Lung (tissue), 12 donors: ENCODE results near the gene LAMA3. TPM values are rescaled to one million over a fixed set of nuclear protein-coding genes. Genes with fewer than 3 reads are reported as not detected.

Experiments used
- ATAC-seq: fragments of 200-7000 bp; cut with Tn5 transposase; one replicate; pipeline ENCODE4 v1.9.1; 2020; ENCODE audit warnings: moderate number of reproducible peaks; ENCODE audit not compliant: insufficient read depth, low FRiP score
- DNase-seq, 3 donors: peaks; one replicate each; pipeline ENCODE4 v3.0.0-alpha.2; 2013 to 2017
- H3K27ac ChIP-seq, 2 donors: one replicate each; pipeline ENCODE4 v1.5.1; 2013; ENCODE audit warnings: mild to moderate bottlenecking in 2 of 2, moderate library complexity in 2 of 2, control low read depth in 1 of 2, inconsistent platforms in 1 of 2, low read depth in 1 of 2, low read length in 1 of 2
- H3K27me3 ChIP-seq, 3 donors: one replicate each; pipeline ENCODE4 v1.5.1; 2013; ENCODE audit warnings: low read length in 2 of 3; ENCODE audit not compliant: control insufficient read depth in 3 of 3, insufficient read depth in 3 of 3
- H3K36me3 ChIP-seq, 4 donors: one replicate each; pipeline ENCODE4 v1.5.1; 2013; ENCODE audit warnings: low read length in 4 of 4, mild to moderate bottlenecking in 1 of 4, moderate library complexity in 1 of 4; ENCODE audit not compliant: control insufficient read depth in 4 of 4, insufficient read depth in 4 of 4
- H3K4me1 ChIP-seq, 5 donors: one replicate each; pipeline ENCODE4 v1.5.1; 2013; ENCODE audit warnings: low read length in 5 of 5, mild to moderate bottlenecking in 2 of 5, moderate library complexity in 1 of 5; ENCODE audit not compliant: control insufficient read depth in 5 of 5, insufficient read depth in 5 of 5
- H3K4me3 ChIP-seq: one replicate; pipeline ENCODE4 v1.5.1; 2013; ENCODE audit warnings: mild to moderate bottlenecking, control low read depth, moderate library complexity
- H3K9ac ChIP-seq, 2 donors: one replicate each; pipeline ENCODE4 v1.5.1; 2013; ENCODE audit warnings: low read length in 2 of 2, control low read depth in 1 of 2; ENCODE audit not compliant: insufficient read depth in 1 of 2
- H3K9me3 ChIP-seq, 4 donors: one replicate each; pipeline ENCODE4 v1.5.1; 2013; ENCODE audit warnings: low read length in 3 of 4, mild to moderate bottlenecking in 1 of 4, moderate library complexity in 1 of 4; ENCODE audit not compliant: control insufficient read depth in 4 of 4, insufficient read depth in 3 of 4
- WGBS, 2 donors: extraction: QIAGEN DNeasy Blood & Tissue Kit; methylation state at CpG; one replicate each; pipeline ENCODE4 v1.1.7; 2013; 5-methylcytosine and 5-hydroxymethylcytosine counted together
- polyA plus RNA-seq, 2 donors: library from polyadenylated mRNA; stranded (reverse); fragments of 200-250 nt; gene quantifications; one replicate each; pipeline ENCODE4 v1.2.1, GENCODE V29; 2013
- total RNA-seq, 2 donors: library from RNA; depleted of rRNA in 1 of 2; stranded (reverse); fragments of >200 nt in 1 of 2; gene quantifications; one replicate each; pipeline ENCODE4 v1.2.1, GENCODE V29; 2014 to 2021
- TF ChIP-seq, protein P1 (sequence below): IDR thresholded peaks from 2 replicates; pipeline ENCODE4 v1.5.1; 2012; ENCODE audit warnings: mild to moderate bottlenecking; ENCODE audit errors: control extremely low read depth, extremely low read depth
- donor health status: control.
- donor health status: control.
- donor health status: Bipolar disorder and iron deficiency.
- donor health status: healthy.
- donor health status: DM: yes; HTN: yes; CAD: no.

The LAMA3 gene
- total and polyA plus RNA-seq, 4 donors: 14.1 to 110 (median 51.9) TPM

GRCh38 chr18:23963443-23964165, 274.4 kb downstream of the LAMA3 start:
- Histone ChIP-seq H3K4me3 (no peak overlapping the region), H3K9me3 (no peaks in the 10 kb centered on the region), H3K36me3 (no peaks in the 10 kb centered on the region), H3K27me3 (no peaks in the 10 kb centered on the region), H3K9ac (no peak overlapping the region), H3K27ac (no peak overlapping the region), H3K4me1 (peaks cover 0 to 8% (median 0%) of the 10 kb centered on the region in 5 donors)
- no peak for DNase-seq
- ATAC-seq: no peak
- TF ChIP-seq, protein P1, sequence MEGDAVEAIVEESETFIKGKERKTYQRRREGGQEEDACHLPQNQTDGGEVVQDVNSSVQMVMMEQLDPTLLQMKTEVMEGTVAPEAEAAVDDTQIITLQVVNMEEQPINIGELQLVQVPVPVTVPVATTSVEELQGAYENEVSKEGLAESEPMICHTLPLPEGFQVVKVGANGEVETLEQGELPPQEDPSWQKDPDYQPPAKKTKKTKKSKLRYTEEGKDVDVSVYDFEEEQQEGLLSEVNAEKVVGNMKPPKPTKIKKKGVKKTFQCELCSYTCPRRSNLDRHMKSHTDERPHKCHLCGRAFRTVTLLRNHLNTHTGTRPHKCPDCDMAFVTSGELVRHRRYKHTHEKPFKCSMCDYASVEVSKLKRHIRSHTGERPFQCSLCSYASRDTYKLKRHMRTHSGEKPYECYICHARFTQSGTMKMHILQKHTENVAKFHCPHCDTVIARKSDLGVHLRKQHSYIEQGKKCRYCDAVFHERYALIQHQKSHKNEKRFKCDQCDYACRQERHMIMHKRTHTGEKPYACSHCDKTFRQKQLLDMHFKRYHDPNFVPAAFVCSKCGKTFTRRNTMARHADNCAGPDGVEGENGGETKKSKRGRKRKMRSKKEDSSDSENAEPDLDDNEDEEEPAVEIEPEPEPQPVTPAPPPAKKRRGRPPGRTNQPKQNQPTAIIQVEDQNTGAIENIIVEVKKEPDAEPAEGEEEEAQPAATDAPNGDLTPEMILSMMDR: no peak
- 82 to 88% methylated on average over 3 of the region's 3 CpGs for WGBS, 2 donors

- DNase-seq (no peak), ATAC-seq (no peak)
- Histone ChIP-seq H3K27ac (no peak overlapping the region), H3K27me3 (no peaks in the 10 kb centered on the region), H3K9me3 (no peaks in the 10 kb centered on the region), H3K36me3 (no peaks in the 10 kb centered on the region), H3K4me1 (peaks cover 0 to 3% (median 0%) of the 10 kb centered on the region in 5 donors), H3K4me3 (no peak overlapping the region), H3K9ac (no peak overlapping the region)
- TF ChIP-seq, protein P1: no peak
- 86 to 93% methylated on average over 11 of the region's 11 CpGs for WGBS, 2 donors
These were observed 275.3 kb downstream of the LAMA3 start for GRCh38 chr18:23964282-23965238.

DNA sequence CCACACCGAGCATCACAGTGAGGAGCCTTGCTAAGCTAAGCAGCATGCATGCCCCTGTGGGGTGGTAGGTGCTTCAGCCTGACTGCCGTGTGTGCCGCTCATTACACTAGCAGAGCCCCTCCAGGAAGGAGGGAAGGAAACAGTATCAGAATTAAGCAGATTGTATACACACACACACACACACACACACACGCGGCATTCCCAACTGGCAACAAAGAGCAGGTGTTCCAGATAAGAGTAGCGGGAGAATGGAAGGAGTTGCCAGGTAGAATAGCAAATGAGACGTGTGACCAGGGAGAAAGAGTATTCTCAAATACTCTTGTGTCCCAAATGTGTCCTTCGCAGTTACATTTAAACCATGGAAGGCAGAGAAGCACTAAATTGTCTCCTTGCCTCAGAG, 277.7 kb downstream of the LAMA3 start:
- no peak overlapping the region for H3K27ac ChIP-seq
- no peaks in the 10 kb centered on the region for H3K9me3 ChIP-seq
- H3K4me1 ChIP-seq: peaks cover 0 to 3% (median 0%) of the 10 kb centered on the region in 5 donors
- DNase-seq (no peak), ATAC-seq (no peak)
- H3K9ac ChIP-seq: no peak overlapping the region
- 79 to 85% methylated on average over 8 of the region's 8 CpGs for WGBS, 2 donors
- H3K4me3 ChIP-seq: no peak overlapping the region
- H3K36me3 ChIP-seq: no peaks in the 10 kb centered on the region
- TF ChIP-seq, protein P1: no peak
- H3K27me3 ChIP-seq: no peaks in the 10 kb centered on the region
